GM21717 (cell line): Measurements from ENCODE around the gene CBLN1.
"Not testable (repeated sequence)": the region's sequence is repeated elsewhere in the genome, so short reads cannot be mapped to it uniquely, and the experiment has no call there.

Source experiments
- ATAC-seq: cut with Tn5 transposase; IDR thresholded peaks from one replicate; pipeline ENCODE4 v1.9.1; 2021; ENCODE audit warnings: mild to moderate bottlenecking, moderate library complexity; ENCODE audit not compliant: unreplicated experiment

CBLN1 gene

DNA sequence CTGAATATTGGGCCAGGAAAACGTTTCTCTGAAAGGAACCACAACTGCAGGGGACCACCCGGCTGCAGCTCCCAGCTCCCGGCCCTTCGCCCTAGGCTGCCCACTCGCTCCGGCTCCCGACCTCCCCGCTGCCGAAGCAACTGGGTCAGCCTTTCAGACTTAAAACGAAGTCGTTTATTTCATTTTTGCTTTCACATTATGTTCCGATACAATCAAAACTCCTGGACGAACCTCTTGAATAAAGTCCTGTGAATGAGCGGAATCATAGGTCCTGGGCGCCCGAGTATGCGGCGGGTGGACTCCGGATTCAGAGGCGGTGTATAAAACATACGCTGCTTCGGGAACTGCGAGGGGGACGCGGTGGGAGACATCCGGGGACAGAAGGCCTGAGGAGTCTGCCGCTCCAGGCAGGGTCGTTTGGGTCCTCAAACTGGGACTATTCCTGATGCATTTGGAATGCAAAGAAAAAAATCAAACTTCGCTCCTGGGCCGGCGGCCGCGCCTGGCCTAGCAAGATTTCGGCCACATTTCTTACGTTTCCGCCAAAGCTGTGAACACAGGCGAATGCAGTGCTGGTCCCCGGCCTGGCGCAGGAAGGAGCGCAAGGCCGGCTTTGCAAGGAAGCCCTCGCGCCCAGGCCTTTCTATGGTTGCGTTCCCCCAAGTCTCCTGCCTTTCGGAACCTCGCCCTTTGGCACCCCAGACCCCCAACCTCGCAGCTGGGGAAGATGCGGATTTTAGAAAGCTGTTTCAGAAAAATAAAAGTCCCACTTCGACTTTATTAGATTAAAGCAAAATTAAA lies 3.7 kb downstream of the CBLN1 start:
- ATAC-seq: no peak

DNA sequence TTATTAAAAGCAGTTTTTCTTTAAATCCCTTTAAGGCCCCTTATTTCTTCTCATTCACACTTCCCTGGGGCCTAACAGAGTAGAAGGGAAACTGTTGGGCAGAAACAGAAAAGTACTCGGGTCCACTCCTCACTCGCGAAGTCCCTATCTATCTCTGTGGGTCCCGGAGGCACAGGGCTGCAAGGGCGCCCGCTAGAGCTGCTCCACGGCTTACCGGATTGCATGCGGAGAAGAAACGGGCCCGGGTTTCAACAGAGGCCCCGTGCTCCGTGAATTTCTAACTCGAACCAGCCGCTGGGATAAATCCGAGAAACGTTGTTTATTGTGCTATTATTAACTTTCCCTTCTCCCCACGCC lies 4.3 kb downstream of the CBLN1 start:
- no peak for ATAC-seq

DNA sequence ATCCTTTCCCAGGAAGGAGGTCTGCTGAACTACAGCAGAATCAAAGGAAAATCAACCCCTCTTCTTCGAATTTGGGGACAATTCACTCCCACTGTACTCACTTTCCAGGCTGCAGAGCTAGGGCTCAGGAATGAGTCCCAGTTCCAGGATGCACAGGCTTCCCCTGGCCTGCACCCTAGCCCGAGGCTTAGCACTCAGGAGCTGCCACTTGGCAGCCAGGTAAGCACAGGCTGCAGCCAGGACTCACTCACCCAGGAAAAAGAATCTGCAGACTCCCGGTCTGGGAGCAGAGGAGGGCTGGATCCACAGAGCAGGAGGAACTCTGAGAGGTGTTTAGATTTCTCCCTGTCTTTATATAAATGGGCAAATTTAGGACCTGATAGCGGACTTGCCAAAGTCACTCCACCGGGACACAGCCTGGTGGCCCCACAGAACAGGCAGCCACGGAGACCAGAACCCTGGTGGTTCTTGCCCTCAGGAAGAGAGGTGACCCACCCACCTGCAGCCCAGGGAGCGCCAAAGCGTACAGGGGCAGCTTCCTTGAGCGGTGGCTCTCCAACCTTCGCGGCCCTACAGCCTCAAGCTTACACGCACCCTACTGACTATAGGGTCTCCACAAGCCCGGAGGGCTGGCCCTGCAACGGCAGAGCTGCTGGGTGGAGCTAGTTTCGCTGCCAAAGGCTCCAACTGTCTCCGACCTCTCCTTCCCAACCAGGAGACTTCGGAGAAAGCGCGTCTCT lies 4.8 kb downstream of the CBLN1 start:
- no peak for ATAC-seq

DNA sequence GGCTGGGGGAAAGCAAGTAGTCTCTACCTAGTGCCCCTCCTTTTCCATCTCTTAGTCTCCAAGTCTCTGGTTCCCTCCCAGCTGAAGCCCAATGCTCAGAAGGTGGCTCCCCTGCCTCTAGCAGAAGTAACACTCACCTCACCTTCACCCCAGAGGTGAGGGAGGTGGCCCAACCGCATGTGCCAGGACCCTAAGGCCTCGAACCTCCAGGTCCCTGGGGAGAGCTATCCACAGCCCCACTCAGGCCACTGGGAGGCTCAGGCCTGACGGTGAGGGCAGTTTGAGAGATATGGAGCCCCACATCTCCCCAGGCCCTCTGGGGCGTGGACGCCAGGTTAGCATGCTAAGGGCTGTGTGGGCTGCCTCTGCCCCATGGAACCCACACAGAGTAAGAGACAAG lies 5.8 kb downstream of the CBLN1 start:
- no peak for ATAC-seq

DNA sequence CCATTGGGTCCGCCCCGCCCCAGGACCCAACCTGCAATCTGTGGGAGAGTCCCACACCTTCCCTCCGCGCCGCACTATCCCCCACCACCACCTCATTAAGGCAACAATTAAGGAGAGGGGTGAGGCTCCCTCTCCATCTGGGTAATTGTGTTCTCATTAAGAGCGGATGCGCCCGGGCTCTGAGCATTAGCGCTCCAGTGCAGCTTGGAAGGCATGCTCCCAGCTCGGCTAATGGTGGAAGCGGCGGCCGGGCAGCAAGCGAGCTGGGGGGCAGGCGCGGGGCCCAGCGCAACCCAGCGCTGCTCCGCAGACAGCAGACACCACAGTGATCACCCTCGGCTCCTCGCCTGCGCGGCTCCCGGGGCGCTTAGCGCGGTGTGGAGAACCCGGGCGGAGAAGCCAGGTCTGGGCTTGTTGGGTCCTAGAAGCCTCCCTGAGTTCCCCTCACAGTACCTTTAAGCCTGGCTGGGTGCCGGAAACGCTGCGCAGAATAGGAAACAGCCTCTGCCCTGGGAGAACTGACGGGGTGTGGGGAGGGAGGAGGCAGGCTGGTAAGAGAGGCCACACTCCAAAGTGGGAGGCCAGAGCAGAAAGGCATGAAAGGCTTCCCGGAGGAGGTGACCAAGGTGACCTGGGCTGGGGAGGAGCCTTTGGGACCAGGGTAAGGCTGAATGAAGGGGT lies 6.4 kb downstream of the CBLN1 start:
- ATAC-seq: no peak

DNA sequence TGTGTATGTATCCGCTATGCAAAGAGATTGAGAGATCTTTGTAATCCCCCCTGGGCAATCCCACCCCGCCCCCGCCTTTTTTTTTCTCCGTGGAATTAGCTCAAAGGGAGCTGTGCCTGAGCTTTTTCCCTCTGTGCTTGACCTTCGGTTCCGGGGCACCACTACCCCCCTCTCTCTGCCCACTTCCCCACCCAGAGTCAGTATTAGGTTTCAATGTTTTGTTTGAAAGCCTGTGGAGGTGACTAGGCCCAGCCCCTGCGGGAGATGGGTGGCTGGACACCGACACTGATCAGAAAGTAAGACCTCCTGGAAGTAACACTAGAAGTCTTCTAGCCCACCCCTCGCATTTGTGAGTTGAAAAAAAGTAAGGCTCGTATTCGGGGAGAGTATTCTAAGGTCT lies 7.0 kb downstream of the CBLN1 start:
- ATAC-seq: no peak

DNA sequence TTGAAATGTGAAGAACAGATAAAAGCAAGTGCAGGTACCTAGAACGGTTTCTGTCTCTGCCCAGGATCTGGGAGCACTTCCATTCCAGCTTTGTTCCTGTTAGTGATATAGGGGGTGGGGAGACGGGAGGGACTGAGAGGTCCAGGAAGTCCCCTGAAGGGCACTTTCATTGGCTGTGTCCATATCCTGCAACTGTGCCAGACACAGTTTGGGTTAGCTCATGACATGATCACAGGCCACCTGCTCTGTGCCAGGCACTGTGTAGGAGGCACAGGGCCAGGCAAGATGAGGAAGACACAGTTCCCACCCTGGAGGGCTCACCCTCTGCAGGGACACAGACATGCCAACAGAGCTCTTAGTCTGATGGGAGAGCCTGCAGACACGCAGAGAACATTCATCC lies 7.9 kb downstream of the CBLN1 start:
- no peak for ATAC-seq

DNA sequence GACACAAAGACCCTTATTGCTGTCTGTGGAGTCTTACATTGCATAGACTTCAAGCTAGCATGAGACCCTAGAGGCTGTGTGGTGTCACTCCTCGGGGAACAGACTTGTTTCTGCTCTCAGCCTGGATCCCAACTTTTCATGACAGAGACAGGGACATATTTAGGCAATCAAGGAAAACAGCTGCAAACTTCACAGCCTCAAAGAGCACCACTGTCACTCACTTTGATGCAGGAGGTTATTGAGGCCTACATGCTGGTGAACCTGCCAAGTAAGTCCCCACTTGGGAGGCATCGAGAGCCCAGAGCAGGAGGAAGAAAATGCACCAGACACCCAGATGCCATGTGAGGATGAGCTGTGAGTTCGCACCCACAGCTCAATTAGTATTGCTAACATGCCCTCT lies 10.3 kb downstream of the CBLN1 start:
- no peak for ATAC-seq

DNA sequence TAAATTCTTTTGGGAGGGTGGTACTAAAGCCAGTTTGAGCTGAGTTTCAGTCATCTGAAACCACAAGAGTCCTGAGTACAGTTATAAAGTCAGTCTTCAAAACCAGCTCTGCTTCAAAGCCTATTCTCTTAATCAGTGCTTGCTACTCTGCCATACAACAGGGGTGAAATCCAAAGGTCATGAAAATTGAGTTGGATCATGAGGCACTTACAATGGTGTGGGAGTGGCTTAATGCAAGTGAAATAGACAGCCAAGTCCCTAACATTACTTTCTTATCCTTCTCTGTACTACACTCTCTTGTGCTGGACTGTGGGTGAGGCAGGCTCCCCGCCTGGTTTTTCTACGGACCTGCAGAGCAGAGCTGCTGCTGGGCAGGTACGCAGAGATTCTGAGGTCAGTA lies 12.4 kb downstream of the CBLN1 start:
- no peak for ATAC-seq

DNA sequence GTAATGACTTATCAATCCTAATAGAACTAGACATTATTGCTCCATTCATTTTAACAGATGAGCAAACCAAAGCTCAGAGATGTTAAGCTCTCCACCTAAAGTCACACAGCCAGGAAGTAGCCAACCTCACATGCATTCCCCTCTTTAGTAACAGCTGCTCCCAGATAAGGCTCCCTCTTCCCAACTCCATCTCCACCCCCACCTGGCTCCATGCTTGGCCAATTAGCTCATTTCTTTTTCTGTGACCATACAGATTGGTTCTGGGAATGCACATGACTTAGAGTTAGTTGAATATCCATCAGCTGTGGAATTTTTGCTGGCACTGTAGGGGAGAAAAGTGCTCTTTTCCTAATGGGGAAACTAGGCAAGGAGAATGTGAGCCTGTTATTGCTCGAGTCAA lies 13.0 kb downstream of the CBLN1 start:
- no peak for ATAC-seq

DNA sequence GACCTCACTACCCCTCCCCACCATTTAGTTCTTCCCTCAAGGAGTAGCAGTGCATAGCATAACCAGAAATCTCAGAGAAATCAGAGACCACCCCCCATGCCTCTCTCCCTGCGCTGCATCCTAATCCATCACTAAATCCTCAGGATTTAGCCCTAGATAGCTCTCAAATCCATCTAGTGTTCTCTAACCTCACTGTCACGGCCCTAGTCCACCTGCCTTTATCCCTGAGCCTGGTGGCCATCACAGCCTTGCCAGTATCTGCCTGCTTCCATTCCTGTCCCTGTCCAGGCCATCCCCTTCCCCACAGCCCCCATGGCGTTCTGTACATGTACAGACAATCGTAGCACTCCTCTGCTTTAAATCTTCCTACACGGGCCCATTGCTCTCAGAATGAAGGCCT lies 19.1 kb downstream of the CBLN1 start:
- no peak for ATAC-seq

DNA sequence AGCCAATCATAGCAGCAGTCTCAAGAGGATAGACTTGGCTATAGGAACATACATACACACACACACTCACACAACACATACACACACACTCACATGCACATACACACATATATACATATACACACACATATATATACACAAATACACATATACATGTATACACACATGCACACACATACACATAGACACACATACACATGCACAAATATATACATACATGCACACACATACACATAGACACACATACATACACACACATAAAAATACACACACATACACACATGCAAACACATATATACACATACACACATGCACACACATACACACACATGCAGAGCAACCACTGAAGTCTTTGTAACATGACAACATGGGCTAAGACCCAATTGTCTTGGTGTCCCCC lies 19.7 kb downstream of the CBLN1 start:
- no peak for ATAC-seq

DNA sequence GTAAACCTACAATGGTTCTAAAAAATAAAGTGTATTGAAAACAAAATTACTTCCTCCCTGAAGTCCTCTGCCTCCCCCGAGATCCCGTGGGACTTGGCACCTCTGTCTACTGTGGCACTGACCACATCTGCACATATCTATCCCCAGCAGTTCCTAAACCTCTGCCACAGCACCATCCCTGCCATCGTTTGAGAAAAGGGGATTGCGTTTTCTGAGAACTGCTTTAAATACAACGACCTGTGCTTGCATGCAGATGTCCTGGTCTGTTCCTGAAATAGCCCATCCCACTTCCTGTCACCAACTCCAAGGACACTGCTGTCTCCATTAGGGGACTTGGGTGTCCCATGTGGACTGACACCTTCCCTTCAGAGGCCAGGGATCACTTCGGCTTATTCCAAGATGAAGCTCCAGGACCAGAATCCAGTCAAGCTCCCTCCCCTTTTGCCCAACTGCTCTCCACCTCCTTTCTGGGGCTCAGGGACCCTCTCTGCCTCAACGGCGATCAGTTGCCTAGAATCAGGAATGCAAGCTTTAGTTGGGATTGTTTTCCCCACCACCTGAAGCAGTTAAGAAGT lies 20.6 kb downstream of the CBLN1 start:
- no peak for ATAC-seq

DNA sequence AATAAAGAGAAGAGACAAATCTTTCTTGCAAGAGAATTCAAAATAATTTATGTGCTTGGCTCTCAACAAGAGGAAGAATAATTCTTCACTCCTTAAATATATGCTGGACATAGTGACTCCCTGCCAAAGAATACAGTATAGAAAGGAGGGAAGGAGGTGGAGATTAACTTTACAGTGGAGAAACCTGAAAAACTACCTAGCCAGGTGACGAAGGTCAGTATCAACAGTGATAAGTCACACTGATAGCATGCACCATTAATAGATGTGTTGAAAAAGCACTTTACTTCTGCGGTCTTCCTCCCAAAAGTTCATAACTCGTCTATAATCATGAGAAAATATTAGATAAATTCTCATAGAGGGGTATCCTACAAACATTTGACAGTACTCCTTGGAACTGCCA lies 21.4 kb downstream of the CBLN1 start:
- no peak for ATAC-seq

DNA sequence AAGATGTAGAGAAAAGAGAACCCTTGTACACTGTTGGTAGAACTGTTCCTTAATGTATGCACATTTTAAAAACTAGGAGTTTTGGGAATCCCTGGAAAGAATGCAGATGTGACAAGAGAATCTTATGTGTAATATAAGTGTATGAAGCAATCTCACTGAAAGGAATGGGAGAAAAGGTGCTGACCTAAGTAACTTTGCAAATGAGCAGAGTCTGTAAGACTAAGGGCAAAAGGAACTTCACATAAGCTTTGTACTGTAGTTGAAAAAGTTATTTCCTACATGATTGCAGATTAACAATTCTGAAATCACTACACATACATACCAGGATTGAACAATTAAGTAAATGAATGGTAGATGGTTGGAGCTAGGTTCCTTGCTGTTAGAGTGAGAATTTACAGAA lies 22.3 kb downstream of the CBLN1 start:
- ATAC-seq: no peak

DNA sequence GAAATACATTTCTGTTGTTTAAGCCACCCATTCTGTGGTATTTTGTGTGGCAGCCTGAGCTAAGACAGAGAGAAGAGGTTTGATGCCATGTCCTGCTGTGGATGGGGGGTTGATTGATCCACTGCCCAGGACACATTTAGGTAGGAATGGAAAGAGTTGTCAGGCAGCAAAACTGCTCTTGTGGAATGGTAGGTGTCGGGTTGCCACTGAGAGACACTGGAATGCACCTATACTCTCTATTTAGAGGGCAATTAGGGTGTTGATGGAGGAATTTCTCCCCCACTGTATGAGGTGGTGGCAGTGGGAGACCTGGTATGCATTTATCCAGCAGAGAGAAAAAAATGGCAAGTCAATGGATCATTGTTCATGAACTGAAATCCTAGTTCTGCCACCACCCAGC lies 30.9 kb downstream of the CBLN1 start:
- ATAC-seq: no peak

DNA sequence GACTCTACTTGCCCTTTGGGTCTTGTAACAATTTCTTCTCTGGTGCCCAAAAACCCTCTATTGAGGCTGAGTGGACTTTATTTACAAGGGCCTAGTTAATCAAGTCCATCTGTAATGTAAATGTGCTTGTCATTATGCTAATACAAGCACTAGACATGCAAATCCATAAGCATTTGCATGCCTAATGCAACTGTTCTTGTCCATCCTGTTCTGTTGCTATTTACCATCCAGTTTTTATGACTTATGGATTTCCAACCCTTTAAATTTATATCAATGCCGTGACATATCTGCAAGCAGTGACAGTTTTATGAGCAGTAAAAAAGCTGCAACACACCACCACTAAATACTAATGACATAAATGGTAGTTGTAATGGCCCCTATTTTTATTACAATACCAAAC lies 33.4 kb downstream of the CBLN1 start:
- ATAC-seq: no peak

DNA sequence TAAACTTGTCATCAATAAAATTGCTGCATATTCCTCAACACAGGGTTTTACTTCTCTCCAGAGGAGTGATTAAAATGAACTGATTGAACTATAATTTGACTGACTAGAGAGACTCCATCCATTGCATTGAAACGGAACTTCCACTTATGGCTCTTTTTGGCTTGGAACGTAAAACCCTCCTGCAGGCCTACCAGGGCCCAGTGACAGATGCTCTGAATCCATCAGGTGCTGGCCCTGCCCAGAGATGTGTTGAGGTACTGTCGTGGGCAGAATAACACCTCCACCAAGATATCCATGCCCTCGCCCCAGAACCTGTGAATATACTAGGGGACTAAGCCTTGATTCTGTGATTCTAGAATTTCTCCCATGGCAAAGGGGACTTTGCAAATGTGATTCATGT lies 45.4 kb downstream of the CBLN1 start:
- no peak for ATAC-seq

DNA sequence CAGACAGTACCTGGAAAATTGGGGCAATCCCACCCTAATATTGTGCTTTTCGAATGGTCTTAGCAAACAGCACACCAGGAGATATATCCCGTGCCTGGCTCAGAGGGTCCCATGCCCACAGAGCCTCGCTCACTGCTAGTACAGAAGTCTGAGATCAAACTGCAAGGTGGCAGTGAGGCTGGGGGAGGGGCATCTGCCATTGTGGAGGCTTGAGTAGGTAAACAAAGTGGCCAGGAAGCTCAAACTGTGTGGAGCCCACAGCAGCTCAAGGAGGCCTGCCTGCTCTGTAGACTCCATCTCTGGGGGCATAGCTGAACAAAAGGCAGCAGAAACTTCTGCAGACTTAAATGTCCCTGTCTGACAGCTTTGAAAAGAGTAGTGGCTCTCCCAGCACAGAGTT lies 53.3 kb downstream of the CBLN1 start:
- not testable (repeated sequence) for ATAC-seq
